ENCODE measurements around the gene AK8.

Gene AK8

DNA sequence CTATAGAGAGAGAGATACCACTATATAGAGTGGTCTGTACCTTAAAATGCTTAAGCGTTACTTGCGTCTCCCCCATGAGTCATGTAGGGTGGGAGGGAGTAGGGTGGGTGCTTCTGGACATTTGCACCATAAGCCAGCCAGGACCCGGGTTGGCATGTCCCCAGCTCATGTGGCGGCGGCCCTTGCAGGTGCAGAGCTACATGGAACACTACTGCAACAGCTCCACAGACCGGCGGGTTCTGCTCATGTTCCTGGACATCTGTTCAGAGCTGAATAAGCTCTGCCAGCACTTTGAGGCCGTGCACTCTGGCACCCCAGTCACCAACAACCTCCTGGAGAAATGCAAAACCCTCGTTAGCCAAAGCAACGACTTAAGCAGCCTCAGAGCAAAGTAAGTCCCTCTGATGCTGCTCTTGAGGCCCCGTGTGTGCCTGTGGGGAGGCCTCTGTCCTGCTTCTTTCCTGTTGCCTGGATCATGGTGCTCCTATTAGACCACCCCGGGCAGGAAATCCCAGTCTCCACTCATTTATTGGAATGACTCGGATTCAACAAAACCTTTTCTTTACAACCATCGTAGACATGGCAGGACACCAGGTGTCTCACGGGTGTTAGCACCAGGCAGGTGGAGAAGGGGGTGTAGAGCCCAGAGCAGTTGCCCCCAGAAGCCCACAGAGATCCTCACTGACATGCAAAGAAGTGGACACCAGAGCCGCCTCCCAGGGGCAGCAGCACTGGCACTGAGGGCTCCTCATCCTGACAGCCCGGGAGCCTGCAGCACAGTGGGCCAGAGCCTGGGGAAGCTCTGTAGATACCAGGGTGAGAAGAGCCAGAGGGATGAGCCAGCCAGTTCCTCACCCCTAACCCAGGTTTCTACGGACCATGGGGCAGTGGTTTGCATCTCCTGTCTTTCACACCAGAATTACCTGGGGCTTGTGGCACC, 9.4 kb upstream of the AK8 start:
- no peak for DNase-seq

- no peak for DNase-seq
Observed at GRCh38 chr9:132886334-132886725, 8.2 kb upstream of the AK8 start.

- DNase-seq = no peak
Observed at GRCh38 chr9:132885720-132886333, 7.7 kb upstream of the AK8 start.

DNA sequence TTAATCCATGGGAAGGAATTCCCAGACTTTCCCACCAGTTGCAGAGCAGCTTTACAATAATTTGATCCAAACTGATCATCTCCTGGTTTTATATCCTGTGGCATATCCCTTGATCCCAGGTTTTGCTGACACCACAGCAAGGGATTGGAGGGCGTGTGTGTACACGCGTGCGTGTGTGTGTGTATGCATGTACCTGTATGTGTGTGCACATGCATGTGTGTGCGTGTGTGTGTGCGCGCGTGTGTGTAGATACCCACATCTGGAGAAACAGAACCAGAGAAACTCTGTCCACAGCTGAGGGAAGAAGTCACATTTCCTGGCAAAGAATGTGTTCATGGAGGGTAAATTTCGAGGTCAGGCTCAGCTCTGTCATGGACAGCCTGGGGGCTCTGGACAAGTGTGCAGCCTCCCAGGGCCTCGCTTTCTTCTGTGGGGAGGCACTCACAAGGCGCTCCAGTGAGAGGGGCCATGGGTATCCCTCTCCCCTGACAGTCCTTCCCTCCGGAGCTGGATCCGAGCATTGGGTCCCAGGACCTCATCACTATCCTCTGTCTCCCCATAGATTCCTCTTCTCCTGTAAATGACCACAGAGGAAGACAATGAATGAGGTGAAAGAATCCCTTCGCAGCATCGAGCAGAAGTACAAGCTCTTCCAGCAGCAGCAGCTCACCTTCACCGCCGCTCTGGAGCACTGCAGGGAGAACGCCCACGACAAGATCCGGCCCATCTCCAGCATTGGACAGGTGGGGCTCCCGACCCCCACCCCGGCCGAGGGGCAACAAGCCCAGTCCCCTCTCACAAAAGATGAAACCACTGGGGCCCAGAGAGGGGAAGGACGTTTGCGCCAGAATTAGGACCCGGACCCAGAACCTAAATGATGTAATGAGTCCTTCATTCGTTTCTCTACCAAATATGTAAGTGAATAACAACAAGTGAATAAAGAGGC, 5.5 kb upstream of the AK8 start:
- no peak for DNase-seq

DNA sequence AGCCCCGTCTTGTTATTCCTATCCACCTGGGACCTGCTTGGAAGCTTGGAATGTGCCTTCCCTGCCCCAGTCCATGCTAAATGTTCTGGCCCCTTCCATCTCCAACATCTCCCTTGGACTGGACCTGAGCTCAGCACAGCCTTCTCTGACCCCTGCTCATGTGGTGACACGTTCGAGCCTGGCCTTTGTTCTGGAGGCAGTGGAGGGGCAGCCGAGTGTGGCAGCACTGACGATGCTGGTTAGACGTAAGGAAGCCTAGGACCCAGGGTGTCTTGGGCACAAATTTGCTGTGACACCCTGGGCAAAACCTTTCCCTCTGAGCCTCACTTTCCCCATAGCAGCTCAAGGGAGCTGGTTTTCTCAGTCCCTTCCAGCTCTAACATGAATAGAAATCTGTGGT, 4.5 kb upstream of the AK8 start:
- DNase-seq = no peak

GRCh38 chr9:132881826-132882225, 3.7 kb upstream of the AK8 start:
- peak in 1 of 2 experiments; percentile 11 for DNase-seq

GRCh38 chr9:132880324-132880661, 2.2 kb upstream of the AK8 start:
- no peak for DNase-seq

DNA sequence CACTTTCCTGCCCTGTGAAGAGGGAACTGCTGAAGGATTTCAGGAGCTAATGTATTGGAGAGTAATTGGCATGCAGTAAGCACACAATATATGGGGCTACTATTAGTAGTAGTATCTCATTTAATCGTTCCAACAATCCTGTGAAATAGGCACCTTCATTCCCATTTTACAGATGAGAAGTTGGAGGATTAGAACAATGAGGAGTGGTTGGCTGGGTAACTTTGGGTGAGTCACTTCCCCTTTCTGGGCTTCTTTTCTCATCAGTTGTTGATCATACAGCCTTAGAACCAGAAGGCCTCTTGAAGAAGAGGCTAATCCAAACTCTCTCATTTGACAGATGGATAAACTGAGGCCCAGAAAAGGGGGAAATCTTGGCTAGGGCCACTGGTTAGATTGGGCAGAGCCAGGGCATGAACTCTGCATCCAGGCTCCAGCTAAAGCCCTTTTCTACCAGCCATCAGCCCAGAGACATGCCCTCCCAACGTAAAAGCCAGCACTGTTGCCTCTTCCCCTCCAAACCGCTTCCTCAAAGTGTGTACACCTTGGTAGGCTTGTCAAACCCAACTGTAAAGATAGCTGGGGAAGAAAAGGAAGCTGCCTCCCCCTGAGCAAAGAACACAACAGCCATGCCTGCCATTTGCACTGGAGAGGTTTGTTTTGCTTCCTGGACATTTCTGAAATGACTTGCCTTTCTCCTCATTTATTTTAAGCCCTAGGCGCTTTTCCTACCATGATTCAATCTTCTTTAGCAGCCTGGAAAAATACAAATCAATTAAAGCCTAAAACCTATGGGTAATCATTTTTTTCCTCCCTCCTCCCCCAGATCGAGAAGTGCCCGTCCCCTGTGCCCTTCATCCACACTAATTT, 1.6 kb upstream of the AK8 start:
- peak in 1 of 2 experiments; percentile 7 for DNase-seq

- no peak for DNase-seq
Observed at GRCh38 chr9:132878695-132879456, 792 bp upstream of the AK8 start, which contains the start of gene SPACA9. TSS of gene SPACA9 (plus strand) at chr9:132878898. CDS start at chr9:132883948, 5,050 bp downstream.

GRCh38 chr9:132877458-132877823, 643 bp downstream of the AK8 start:
- no peak for DNase-seq

DNA sequence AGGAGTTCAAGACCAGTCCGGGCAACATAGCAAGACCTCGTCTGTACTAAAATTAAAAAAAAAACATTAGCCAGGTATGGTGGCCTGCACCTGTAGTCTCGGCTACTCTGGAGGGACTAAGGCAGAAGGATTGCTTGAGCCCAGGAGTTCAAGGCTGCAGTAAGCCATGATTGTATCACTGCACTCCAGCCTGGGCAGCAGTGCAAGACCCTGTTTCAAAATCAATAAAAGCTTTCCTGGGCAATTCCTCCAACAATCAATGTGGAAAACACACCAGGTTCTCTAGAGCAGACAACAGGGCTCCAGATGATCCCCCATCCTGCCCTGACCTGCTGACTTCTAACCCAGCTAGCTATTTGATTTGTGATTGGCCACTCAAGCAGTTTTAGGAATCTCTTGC, 1.2 kb downstream of the AK8 start:
- no peak for DNase-seq

DNA sequence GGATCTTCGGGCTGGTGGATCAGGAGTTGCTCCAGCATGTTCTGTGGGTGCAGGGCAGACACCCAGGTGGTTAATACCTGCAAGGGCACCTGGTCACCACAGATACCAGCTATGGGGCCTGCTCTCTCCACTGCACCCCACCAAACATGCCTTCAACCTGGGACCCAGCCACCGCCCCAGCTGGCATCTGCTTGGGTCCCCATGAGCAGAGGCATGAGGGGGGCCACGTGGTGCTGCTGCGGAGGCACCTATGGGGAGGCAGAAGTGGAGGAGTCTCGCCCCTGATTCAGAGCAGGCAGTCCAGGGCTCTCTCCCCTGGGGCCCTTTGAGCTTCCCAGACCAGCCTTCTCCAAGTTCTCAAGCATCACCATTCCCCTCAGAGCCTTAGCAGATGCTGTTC, 2.9 kb downstream of the AK8 start:
- DNase-seq = no peak

- DNase-seq = no peak
Observed at GRCh38 chr9:132873403-132873802, 4.7 kb downstream of the AK8 start.

DNA sequence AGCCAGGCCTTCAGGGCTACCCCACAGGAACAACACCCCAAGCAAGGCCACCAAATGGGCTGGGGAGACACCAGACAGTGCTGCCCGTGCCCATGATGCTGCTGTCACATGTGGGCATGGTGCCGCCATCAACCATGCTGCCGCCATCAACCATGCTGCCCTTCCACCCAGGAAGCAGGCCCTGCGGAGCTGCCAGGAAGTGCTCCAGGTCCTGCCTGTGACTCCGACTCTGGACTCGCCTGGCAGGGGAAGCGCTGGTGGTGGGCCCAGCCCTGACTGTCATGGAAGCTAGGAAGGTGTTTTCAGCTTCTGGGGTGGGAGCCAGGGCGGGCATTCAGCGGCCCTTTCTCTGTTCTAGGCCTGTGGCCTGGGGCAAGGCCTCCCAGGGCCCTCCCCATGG, 8.8 kb downstream of the AK8 start:
- DNase-seq = no peak

- DNase-seq = no peak
Observed at GRCh38 chr9:132866898-132867297, 11.2 kb downstream of the AK8 start.

DNA sequence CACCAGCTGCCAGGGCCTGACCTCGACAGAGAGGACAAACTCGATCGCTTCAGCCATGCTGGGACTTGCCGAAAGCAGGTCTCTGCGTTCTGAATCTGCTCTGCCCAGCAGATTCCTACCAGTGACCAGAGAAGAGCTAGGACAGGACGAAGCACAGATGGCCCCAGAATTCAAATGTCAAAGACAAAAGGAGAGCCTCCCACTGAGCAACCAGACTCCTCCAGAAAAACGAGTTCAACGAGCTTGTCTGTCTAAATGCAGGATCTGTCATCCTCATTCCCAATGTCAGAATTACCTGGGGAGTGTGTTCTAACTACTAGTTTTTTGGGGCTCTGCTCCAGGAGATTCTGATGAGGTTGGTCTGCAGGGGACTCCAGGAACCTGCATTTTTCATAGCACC, 13.4 kb downstream of the AK8 start:
- DNase-seq = no peak

GRCh38 chr9:132864277-132864676, 13.8 kb downstream of the AK8 start:
- no peak for DNase-seq

GRCh38 chr9:132863096-132863495, 15.0 kb downstream of the AK8 start:
- no peak for DNase-seq

DNA sequence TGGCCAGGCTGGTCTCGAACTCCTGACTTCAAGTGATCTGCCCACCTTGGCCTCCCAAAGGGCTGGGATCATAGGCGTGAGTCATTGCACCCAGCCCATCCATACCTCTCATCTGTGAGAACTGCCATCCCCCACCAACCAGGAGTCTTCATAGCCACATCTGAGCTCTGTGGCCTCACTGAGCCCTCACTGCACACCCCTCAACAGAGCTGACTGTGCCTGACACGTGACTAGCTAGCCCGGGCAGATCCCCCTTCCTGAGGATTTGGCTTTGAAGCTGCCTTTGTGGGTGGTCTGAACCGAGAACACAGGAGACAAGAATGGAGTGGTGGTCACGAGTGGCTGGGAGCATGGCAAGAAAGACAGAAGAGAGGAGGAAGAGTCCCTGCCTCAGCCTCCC, 15.6 kb downstream of the AK8 start:
- DNase-seq = no peak

DNA sequence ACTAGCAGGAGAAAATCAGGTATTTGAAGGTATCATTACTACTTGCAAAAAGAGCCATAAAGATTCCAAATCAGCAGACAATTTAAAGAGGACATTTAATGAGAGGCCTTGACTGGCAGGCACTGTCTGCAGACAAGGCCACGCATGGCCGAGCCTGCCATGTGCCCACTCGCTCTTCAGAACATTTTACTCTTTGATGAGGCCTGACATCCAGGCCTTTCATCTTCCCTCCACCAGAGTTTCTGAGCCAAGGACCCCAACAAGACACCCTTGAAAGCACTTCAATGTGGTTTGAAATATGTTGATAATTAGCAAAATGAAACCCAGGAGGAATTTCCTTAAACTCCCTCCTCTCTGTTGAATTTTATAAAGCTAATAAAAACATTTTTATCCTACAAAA, 16.4 kb downstream of the AK8 start:
- DNase-seq = no peak

DNA sequence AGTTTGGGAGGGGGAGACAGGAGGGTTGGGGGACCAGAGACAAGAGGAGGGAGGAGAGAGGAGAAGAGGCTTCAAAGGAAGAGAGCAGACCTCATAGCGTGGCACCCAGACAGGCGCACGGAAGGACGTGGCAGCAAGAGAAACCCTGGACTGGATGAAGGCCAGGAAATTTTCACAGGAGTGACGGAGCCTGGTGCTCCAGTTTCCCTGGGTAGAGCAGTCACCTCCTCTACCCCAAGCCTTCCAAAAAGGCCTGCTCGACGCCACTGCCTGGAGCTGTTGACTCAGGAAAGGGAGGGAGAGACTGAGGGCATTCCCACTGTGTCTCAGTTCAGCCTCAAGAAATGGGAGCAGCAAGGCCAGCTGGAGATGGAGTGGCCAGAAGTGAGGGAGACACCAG, 19.3 kb downstream of the AK8 start:
- no peak for DNase-seq
